Naive thymus-derived CD4-positive, alpha-beta T cell (primary cell): Measurements from ENCODE around the gene MDM2. TPM values are rescaled to one million over a fixed set of nuclear protein-coding genes. Genes with fewer than 3 reads are reported as not detected.

Source experiments
- ATAC-seq: fragments of 150-1000 bp; cut with Tn5 transposase; 2 replicates; pipeline ENCODE4 v1.10.0; 2021; ENCODE audit warnings: mild to moderate bottlenecking, moderate library complexity
- CTCF ChIA-PET: fragments of 350-600 bp; sonication (Branson Sonifier 250); formaldehyde crosslinking; loops from one replicate; lab custom pipeline; 2021; ENCODE audit warnings: antibody characterized with exemption; lab: Charles Lee
- POLR2A ChIA-PET: fragments of 350-600 bp; sonication (Branson Sonifier 250); formaldehyde crosslinking; loops from one replicate; lab custom pipeline; 2021; ENCODE audit warnings: antibody characterized with exemption, inconsistent platforms; lab: Charles Lee
- DNase-seq, 9 donors: peaks; one replicate each; pipeline versions ENCODE4 v3.0.0 to v3.0.0-alpha.2; 2020 to 2022; ENCODE audit warnings: mixed read lengths in 1 of 9
- H3K27ac ChIP-seq: one replicate; pipeline ENCODE4 v1.7.0; 2013; ENCODE audit warnings: mild to moderate bottlenecking, low read depth, low read length, moderate library complexity
- H3K27me3 ChIP-seq, 2 donors: one replicate each; pipeline ENCODE4 v1.7.0; 2013; ENCODE audit warnings: low read length in 2 of 2, mild to moderate bottlenecking in 2 of 2, moderate library complexity in 2 of 2; ENCODE audit not compliant: control insufficient read depth in 2 of 2, insufficient read depth in 2 of 2
- H3K36me3 ChIP-seq, 3 experiments: 1 replicate in 2 of 3; 2 replicates in 1 of 3; pipeline ENCODE4 v1.7.0; 2013; ENCODE audit warnings: low read length in 3 of 3, mild to moderate bottlenecking in 3 of 3, moderate library complexity in 1 of 3; ENCODE audit not compliant: insufficient read depth in 3 of 3, control insufficient read depth in 2 of 3
- H3K4me1 ChIP-seq, 2 donors: one replicate each; pipeline ENCODE4 v1.7.0; 2013; ENCODE audit warnings: low read length in 2 of 2, mild to moderate bottlenecking in 2 of 2, moderate library complexity in 1 of 2; ENCODE audit not compliant: control insufficient read depth in 2 of 2, insufficient read depth in 2 of 2
- H3K4me3 ChIP-seq: 2 replicates; pipeline ENCODE4 v1.7.0; 2013; ENCODE audit warnings: mild to moderate bottlenecking, low read length
- H3K9me3 ChIP-seq, 3 experiments: 1 replicate in 2 of 3; 2 replicates in 1 of 3; pipeline ENCODE4 v1.7.0; 2013; ENCODE audit warnings: low read length in 3 of 3; ENCODE audit not compliant: control insufficient read depth in 2 of 3
- H3K27ac Mint-ChIP-seq, 9 donors: one replicate each; pipeline ENCODE4 v1.8.0; 2020 to 2022; ENCODE audit warnings: mixed read lengths in 9 of 9, mild to moderate bottlenecking in 8 of 9, moderate library complexity in 5 of 9, inconsistent platforms in 2 of 9
- H3K27me3 Mint-ChIP-seq, 5 donors: one replicate each; pipeline ENCODE4 v1.8.0; 2021 to 2022; ENCODE audit warnings: mixed read lengths in 5 of 5, mild to moderate bottlenecking in 1 of 5
- H3K36me3 Mint-ChIP-seq, 5 donors: one replicate each; pipeline ENCODE4 v1.8.0; 2020 to 2022; ENCODE audit warnings: mixed read lengths in 5 of 5, mild to moderate bottlenecking in 3 of 5, inconsistent platforms in 1 of 5
- H3K4me1 Mint-ChIP-seq, 7 donors: one replicate each; pipeline ENCODE4 v1.8.0; 2020 to 2022; ENCODE audit warnings: mixed read lengths in 7 of 7, mild to moderate bottlenecking in 3 of 7, inconsistent platforms in 1 of 7
- H3K4me3 Mint-ChIP-seq, 10 donors: one replicate each; pipeline ENCODE4 v1.8.0; 2020 to 2022; ENCODE audit warnings: mild to moderate bottlenecking in 10 of 10, mixed read lengths in 10 of 10, moderate library complexity in 6 of 10, inconsistent platforms in 2 of 10
- H3K9me3 Mint-ChIP-seq, 11 donors: one replicate each; pipeline ENCODE4 v1.8.0; 2020 to 2022; ENCODE audit warnings: mixed read lengths in 11 of 11, mild to moderate bottlenecking in 4 of 11, inconsistent platforms in 1 of 11, moderate library complexity in 1 of 11
- intact Hi-C, 2 donors: fragments of 100-400 bp; cut with micrococcal nuclease; formaldehyde crosslinking; loops; one replicate each; pipeline ENCODE4 v1.15.1; 2023
- polyA plus RNA-seq, 2 donors: library from polyadenylated mRNA; unstranded; fragments of 300-500 nt; fragmentation: Illumina TruSeq; gene quantifications; one replicate each; pipeline ENCODE4 v1.2.3, GENCODE V29; 2021
- total RNA-seq, 6 experiments: library from RNA in 5 of 6; stranded (reverse) in 5 of 6; gene quantifications; 1 replicate in 5 of 6; 2 replicates in 1 of 6; pipeline ENCODE4 v1.2.3 and lab custom pipeline; 2021 to 2026

Gene MDM2
- total and polyA plus RNA-seq, 7 experiments from 2014 or later: 14.5 to 271 (median 79.8) TPM

- H3K9me3 ChIP-seq: no peaks in the 10 kb centered on the region
- Mint-ChIP-seq H3K4me3 (peak overlapping the region; percentile 36 to 81 (median 70)), H3K27me3 (no peaks in the 10 kb centered on the region), H3K9me3 (peaks cover 0 to 6% (median 0%) of the 10 kb centered on the region in 11 donors), H3K27ac (peak overlapping the region; percentile 24 to 94 (median 86)), H3K36me3 (peaks cover 0 to 10% (median 4%) of the 10 kb centered on the region in 5 donors), H3K4me1 (peaks cover 9 to 36% (median 23%) of the 10 kb centered on the region in 7 donors)
- H3K36me3 ChIP-seq: no peaks in the 10 kb centered on the region
- POLR2A ChIA-PET: interaction anchor here (1.1 to 1.6 kb wide), 3 partner anchors 35 to 40 kb away, joined by 5 to 7 read pairs (median 7); partner anchors contain the start of gene MDM2
- ATAC-seq (no peak), DNase-seq (peak in 2 of 9 donors; percentile 7 to 13)
- H3K4me3 ChIP-seq: peak overlapping the region; percentile 16
- H3K27me3 ChIP-seq: no peaks in the 10 kb centered on the region
- intact Hi-C loops: loop anchor here in 1 of 2 donors (5.0 kb wide), 1 partner anchor 35 kb away; the partner anchor contains the start of gene MDM2
- H3K27ac ChIP-seq: peak overlapping the region; percentile 39
- H3K4me1 ChIP-seq: peaks cover 5 to 15% of the 10 kb centered on the region in 2 donors
- CTCF ChIA-PET: no interaction called here
Measured at GRCh38 chr12:68772714-68773113, 35.3 kb upstream of the MDM2 start.

DNA sequence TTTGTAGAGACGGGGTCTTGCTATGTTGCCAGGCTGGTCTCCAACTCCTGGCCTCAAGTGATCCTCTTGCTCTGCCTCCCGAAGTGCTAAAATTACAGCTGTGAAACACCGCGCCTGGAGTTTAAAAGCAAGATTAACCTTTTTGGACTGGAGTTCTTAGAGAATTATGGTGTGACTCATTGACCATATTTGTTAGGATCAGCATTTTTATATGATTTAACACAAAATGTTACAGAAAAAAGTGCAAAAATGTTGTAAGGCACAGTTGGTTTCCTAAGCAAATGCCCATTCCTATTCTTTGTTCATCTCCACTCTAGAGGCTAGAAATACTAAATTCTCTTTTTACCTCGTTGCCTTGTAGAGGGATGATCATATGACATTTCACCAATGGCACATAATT is 34.4 kb upstream of the MDM2 start:
- peaks cover 5 to 15% of the 10 kb centered on the region in 2 donors for H3K4me1 ChIP-seq
- CTCF ChIA-PET: no interaction called here
- H3K36me3 ChIP-seq: no peaks in the 10 kb centered on the region
- H3K4me1 Mint-ChIP-seq: peaks cover 9 to 36% (median 23%) of the 10 kb centered on the region in 7 donors
- POLR2A ChIA-PET: interaction anchor here (1.0 to 1.6 kb wide), 3 partner anchors 34 to 440 kb away, joined by 3 to 7 read pairs (median 5); partner anchors contain the start of gene MDM2
- no peaks in the 10 kb centered on the region for H3K27me3 ChIP-seq
- ATAC-seq (no peak), DNase-seq (no peak)
- H3K36me3 Mint-ChIP-seq: peaks cover 0 to 10% (median 4%) of the 10 kb centered on the region in 5 donors
- peaks cover 0 to 6% (median 0%) of the 10 kb centered on the region in 11 donors for H3K9me3 Mint-ChIP-seq
- intact Hi-C loops: loop anchor here in 1 of 2 donors (5.0 kb wide), 1 partner anchor 34 kb away; the partner anchor contains the start of gene MDM2
- H3K27me3 Mint-ChIP-seq: no peaks in the 10 kb centered on the region
- peak overlapping the region in 8 of 10 donors; percentile 28 to 81 (median 68) for H3K4me3 Mint-ChIP-seq
- H3K27ac ChIP-seq: no peak overlapping the region
- H3K9me3 ChIP-seq: no peaks in the 10 kb centered on the region
- peak overlapping the region in 8 of 9 donors; percentile 33 to 94 (median 86) for H3K27ac Mint-ChIP-seq
- H3K4me3 ChIP-seq: no peak overlapping the region

- Mint-ChIP-seq H3K4me3 (no peak overlapping the region), H3K27ac (no peak overlapping the region), H3K4me1 (peaks cover 9 to 30% (median 23%) of the 10 kb centered on the region in 7 donors), H3K27me3 (no peaks in the 10 kb centered on the region), H3K9me3 (peaks cover 0 to 2% (median 0%) of the 10 kb centered on the region in 11 donors), H3K36me3 (peaks cover 0 to 7% (median 6%) of the 10 kb centered on the region in 5 donors)
- Histone ChIP-seq H3K27me3 (no peaks in the 10 kb centered on the region), H3K4me1 (peaks cover 5 to 15% of the 10 kb centered on the region in 2 donors), H3K4me3 (no peak overlapping the region), H3K36me3 (no peaks in the 10 kb centered on the region), H3K9me3 (no peaks in the 10 kb centered on the region), H3K27ac (no peak overlapping the region)
- POLR2A ChIA-PET: no interaction called here
- intact Hi-C loops: no loop called here
- ATAC-seq: no peak
- no peak for DNase-seq
- CTCF ChIA-PET: interaction anchor here (0.6 kb wide), 1 partner anchor 36 kb away, joined by 3 read pairs; no protein-coding TSS in a partner anchor
Measured at GRCh38 chr12:68775121-68775630, 32.8 kb upstream of the MDM2 start.

- Histone ChIP-seq H3K9me3 (no peaks in the 10 kb centered on the region), H3K4me3 (no peak overlapping the region), H3K4me1 (peaks cover 5 to 15% of the 10 kb centered on the region in 2 donors), H3K36me3 (no peaks in the 10 kb centered on the region), H3K27me3 (no peaks in the 10 kb centered on the region), H3K27ac (no peak overlapping the region)
- no peak for DNase-seq
- ChIA-PET CTCF (no interaction called here), POLR2A (no interaction called here)
- ATAC-seq: no peak
- Mint-ChIP-seq H3K27ac (peak overlapping the region in 1 of 9 donors; percentile 65), H3K27me3 (no peaks in the 10 kb centered on the region), H3K36me3 (peaks cover 0 to 11% (median 5%) of the 10 kb centered on the region in 5 donors), H3K4me1 (peaks cover 9 to 24% (median 19%) of the 10 kb centered on the region in 7 donors), H3K4me3 (no peak overlapping the region), H3K9me3 (no peaks in the 10 kb centered on the region)
- intact Hi-C loops: no loop called here
Measured at GRCh38 chr12:68776976-68777610, 30.9 kb upstream of the MDM2 start.

DNA sequence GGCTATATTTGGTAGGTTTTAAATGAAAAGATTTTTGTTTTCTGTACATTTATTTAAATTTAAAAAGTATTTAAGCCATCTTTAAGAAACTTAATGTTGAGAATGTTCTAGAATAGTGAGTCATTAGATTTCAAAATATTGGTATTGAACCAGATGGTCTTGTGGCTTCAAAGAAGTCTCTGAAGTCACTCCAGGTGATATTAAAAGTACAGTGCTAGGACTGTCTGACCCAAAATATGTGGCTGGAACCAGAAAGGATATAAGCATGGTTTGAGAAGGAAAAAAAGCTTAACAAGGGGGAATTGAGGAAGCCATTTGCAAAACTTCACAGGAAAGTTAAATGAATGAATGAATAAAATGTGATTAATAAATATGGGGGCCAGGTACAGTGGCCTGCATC is 28.7 kb upstream of the MDM2 start:
- POLR2A ChIA-PET: no interaction called here
- no peak overlapping the region for H3K27ac ChIP-seq
- Mint-ChIP-seq H3K36me3 (peaks cover 0 to 7% (median 4%) of the 10 kb centered on the region in 5 donors), H3K27me3 (no peaks in the 10 kb centered on the region), H3K9me3 (no peaks in the 10 kb centered on the region), H3K27ac (no peak overlapping the region), H3K4me3 (no peak overlapping the region), H3K4me1 (peaks cover 0 to 4% (median 0%) of the 10 kb centered on the region in 7 donors)
- no peaks in the 10 kb centered on the region for H3K36me3 ChIP-seq
- CTCF ChIA-PET: interaction anchor here (0.6 kb wide), 1 partner anchor 521 kb away, joined by 3 read pairs; no protein-coding TSS in a partner anchor
- DNase-seq (no peak), ATAC-seq (no peak)
- no peaks in the 10 kb centered on the region for H3K9me3 ChIP-seq
- H3K4me3 ChIP-seq: no peak overlapping the region
- intact Hi-C loops: no loop called here
- H3K27me3 ChIP-seq: no peaks in the 10 kb centered on the region
- H3K4me1 ChIP-seq: no peaks in the 10 kb centered on the region

DNA sequence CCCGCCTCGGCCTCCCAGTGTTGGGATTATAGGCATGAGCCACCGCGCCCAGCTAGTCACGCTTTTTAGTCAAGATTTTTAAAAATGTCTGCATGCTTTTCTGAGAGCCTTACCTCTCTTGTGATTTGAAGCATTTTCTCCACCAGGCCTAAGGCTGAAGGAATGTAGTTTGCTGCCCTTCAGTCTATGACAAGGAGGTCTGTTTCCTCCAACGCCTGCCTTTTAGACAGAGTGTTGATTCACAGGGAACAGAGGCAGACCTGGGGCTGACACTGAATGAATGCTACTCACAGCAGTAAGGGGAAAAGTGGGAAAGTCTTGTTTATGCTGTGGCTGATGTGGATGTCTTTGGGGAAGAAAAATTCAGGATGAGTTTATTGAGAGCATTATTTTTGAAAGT is 27.2 kb upstream of the MDM2 start:
- no peaks in the 10 kb centered on the region for H3K27me3 Mint-ChIP-seq
- ChIA-PET CTCF (no interaction called here), POLR2A (no interaction called here)
- intact Hi-C loops: no loop called here
- peak overlapping the region in 1 of 9 donors; percentile 41 for H3K27ac Mint-ChIP-seq
- no peaks in the 10 kb centered on the region for H3K36me3 ChIP-seq
- no peak for DNase-seq
- H3K27ac ChIP-seq: no peak overlapping the region
- H3K4me3 Mint-ChIP-seq: no peak overlapping the region
- no peak for ATAC-seq
- peaks cover 0 to 7% (median 4%) of the 10 kb centered on the region in 5 donors for H3K36me3 Mint-ChIP-seq
- H3K4me3 ChIP-seq: no peak overlapping the region
- no peaks in the 10 kb centered on the region for H3K4me1 Mint-ChIP-seq
- H3K4me1 ChIP-seq: no peaks in the 10 kb centered on the region
- H3K9me3 Mint-ChIP-seq: no peaks in the 10 kb centered on the region
- H3K9me3 ChIP-seq: no peaks in the 10 kb centered on the region
- H3K27me3 ChIP-seq: no peaks in the 10 kb centered on the region
